GM21825 (cell line): ENCODE data around the gene CDCA4.

Experiments used
- ATAC-seq: cut with Tn5 transposase; IDR thresholded peaks from one replicate; pipeline ENCODE4 v1.9.1; 2021; ENCODE audit warnings: mild to moderate bottlenecking, moderate library complexity; ENCODE audit not compliant: unreplicated experiment

CDCA4 gene

GRCh38 chr14:104965561-104966231 is 55.2 kb downstream of the CDCA4 start:
- ATAC-seq = no peak

- no peak for ATAC-seq
Observed at GRCh38 chr14:104964546-104964945, 56.3 kb downstream of the CDCA4 start.
